Fibroblast of lung (primary cell): ENCODE measurements around the gene SP140L.

ENCODE experiments used
- EZH2 ChIP-seq: IDR thresholded peaks from 2 replicates; pipeline ENCODE4 v1.5.1; 2012; ENCODE audit warnings: low read length, control low read depth, mild to moderate bottlenecking; ENCODE audit errors: missing control alignments
- TF ChIP-seq, protein P1 (sequence below), 2 donors: IDR thresholded peaks in 1 of 2; conservative IDR thresholded peaks in 1 of 2; 1 replicate in 1 of 2; 2 replicates in 1 of 2; pipeline ENCODE4 v1.5.1; 2011 to 2012; ENCODE audit warnings: low read length in 2 of 2, control low read depth in 1 of 2, inconsistent platforms in 1 of 2, low read depth in 1 of 2, mild to moderate bottlenecking in 1 of 2

DNA sequence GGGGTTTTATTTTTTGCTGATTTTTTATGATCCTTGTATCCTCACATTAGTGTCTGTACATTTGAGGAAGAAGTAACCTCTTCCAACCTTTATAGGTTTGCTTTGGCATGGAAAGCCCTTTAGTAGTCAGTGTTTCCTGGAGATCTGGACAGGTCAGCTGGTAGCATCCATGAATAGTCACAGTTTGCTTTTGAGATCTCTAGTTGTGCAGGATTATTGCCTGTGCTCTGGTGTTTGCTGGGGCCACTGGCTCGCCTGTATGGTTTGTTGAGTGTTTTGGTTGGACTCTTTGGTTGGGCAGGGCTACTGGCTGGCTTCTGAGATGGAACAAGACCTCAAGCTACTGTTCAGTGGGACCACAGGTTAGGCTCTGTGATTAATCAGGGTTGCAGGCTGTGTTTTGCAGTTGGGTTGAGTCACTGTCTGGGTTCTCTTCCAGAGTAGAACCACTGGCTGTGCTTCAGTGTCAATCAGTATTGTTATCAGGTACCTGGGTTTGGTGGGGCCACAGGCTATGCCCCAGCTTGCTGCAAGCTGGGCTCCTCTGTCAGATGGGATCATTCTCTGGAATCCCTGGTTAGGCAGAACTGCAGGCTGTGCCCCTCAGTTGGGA lies 20.0 kb downstream of the SP140L start:
- TF ChIP-seq, protein P1, sequence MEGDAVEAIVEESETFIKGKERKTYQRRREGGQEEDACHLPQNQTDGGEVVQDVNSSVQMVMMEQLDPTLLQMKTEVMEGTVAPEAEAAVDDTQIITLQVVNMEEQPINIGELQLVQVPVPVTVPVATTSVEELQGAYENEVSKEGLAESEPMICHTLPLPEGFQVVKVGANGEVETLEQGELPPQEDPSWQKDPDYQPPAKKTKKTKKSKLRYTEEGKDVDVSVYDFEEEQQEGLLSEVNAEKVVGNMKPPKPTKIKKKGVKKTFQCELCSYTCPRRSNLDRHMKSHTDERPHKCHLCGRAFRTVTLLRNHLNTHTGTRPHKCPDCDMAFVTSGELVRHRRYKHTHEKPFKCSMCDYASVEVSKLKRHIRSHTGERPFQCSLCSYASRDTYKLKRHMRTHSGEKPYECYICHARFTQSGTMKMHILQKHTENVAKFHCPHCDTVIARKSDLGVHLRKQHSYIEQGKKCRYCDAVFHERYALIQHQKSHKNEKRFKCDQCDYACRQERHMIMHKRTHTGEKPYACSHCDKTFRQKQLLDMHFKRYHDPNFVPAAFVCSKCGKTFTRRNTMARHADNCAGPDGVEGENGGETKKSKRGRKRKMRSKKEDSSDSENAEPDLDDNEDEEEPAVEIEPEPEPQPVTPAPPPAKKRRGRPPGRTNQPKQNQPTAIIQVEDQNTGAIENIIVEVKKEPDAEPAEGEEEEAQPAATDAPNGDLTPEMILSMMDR (conservative IDR thresholded peaks at IDR 0.05 in 1 of 2, IDR thresholded peaks at IDR 0.05 in 1 of 2; ENCODE audit: low read depth in 1 of 2, low read length in 2 of 2) = no peak
- no peak for TF ChIP-seq EZH2
